GM18507 (cell line): Measurements from ENCODE around the gene PLOD3.
"Not testable (repeated sequence)": the region's sequence is repeated elsewhere in the genome, so short reads cannot be mapped to it uniquely, and the experiment has no call there.

Experiments
- DNase-seq: peaks from one replicate; pipeline ENCODE4 v3.0.0; 2011; ENCODE audit warnings: low read depth; ENCODE audit not compliant: insufficient read length; ENCODE audit errors: extremely low spot score
- FAIRE-seq: peaks from 2 replicates; lab custom pipeline; 2011; peaks lifted over from hg19 to GRCh38; lab: Jason Lieb, UNC

Gene PLOD3

DNA sequence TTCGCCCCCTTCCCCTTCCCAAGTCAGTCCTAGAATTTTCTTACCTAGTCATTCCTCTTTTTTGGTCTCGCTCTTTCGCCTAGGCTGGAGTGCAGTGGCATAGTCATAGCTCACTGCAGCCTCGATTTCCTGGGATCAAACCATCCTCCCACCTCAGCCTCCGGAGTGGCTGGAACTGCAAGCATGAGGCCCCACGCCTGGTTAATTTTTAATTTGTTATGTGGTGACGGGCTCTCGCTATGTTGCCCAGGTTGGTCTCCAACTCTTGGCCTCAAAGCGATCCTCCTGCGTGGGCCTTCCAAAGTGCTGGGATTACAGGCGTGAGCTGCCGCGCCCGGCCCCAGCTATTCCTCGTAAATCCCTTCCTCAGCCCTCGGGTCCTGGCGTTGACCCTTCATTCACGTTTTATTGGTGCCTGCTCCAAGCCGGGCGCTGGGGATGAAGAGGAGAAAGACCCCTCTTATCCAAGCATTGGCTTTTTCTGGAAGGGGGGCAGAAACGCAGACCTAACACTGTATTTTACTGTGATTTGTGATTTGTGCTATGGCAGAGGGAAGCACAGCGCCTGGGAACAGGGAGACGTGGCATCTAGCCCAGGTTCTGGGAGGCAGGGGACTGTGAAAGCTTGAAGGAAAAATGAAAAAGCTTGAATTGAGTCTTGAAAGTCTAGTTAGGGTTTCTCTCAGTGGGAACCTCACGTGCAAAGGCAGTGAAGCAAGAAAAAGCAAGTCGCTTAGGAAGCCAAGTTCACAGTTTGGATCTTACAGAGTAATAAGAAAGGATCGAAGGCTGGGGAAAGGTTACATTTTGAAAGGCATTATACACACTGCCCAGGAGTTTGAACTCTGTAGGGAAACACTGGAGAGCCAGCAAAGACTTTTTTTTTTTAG is 1.1 kb upstream of the PLOD3 start:
- DNase-seq (no peak), FAIRE-seq (no peak)

DNA sequence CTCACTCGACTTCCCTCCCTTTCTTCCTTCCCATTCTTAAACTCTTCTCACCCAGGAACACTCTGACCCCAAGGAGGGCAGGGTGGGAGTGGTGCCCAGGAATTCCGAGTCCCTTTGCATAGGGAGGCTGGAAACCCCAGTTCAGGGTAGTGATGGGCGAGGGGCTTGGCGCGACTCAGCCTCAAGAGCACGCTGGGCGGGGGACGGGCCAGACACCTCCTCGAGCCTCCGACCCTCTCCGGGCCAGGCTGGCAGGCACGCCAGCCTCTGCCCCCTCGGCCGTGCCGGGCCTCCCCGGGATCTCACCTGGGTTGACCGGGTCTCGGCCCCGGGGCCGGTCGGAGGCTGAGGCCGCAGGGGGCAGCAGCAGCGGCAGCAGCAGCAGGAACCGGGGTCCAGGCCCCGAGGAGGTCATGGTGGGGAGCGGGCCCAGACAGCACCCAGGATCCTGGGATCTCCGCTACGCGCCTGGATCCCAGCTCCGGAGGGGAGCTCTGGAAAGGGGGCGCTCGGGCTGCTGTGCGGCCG is 457 bp downstream of the PLOD3 start:
- DNase-seq (no peak), FAIRE-seq (no peak)

DNA sequence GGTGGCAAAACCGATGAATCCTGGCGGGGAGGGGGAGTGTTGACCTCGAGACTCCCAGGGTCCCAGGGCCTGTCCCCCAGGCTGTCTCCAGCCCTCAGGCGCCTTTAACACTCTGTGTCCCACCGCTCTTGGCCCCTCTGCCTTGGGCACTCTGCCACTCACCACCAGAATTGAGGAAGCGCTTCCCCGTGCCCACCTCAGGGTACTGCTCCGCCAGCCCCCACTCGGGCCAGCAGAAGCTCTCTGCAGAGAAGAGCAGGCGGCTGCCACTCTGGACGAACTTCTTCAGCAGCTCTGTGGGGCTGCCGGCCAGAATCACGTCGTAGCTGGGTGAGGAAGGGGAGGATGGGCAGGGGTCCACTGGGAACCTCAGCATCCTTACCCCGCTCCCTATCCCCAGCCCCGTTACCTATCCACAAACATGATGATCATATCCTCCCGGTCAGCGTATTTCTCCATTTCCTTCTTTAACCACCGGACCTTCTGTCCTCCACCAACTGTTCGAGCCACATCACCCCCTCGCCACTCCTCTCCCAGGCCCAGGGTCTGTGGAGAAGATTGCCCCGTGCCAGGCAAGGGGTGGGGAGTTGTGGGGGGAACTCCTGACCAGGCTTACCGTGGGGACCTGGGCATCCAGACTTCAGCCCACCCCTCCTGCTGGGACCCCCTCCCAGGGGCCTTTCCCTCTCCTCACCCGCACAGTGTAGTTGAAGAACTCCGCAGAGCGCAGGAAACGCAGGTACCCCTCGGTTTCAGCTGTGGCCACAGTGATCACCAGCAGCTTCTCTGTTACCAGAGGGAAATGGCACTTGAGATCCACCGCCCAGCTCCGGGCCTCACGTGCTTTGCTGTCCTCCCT is 1.2 kb downstream of the PLOD3 start:
- DNase-seq: no peak
- FAIRE-seq: no peak

DNA sequence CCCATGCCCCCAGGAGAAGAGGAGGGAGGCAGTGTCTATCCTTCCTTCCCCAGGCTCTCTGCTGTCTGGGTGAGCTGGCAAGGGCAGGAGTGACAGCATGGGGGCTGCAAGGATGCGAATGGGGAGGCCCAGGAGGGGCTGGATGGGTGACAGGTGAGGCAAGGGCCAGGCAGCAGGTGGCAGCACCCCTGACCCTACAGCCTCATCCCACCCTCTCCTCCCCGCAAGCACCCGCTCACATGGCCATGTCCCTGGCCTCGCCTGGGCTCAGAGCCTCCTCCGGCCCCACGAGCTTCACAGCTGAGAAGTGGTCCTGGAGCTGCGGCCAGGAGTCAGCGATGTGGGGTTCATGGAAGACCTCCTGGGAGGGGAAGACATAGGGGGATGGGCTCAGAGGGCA is 5.4 kb downstream of the PLOD3 start:
- no peak for FAIRE-seq
- DNase-seq: no peak

DNA sequence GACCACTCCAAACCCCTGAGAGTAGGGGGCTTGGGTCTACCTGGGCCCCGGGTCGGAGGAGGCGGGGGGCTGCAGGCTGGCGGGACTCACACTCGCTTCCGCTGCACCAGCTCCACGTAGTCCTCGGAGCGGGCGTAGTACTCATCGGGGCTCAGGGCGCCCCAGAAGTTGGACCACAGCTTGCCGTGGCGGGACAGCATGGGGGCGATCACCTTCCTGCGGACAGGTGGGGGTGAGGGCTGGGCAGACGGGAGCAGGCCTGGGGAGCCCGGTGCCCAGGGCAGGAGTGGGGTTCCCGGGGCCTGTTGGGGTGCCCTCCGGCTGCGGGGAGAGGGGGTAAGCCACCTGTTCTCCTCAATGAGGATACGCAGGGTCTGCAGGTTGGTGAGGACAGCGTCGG is 5.9 kb downstream of the PLOD3 start:
- FAIRE-seq: no peak
- DNase-seq: no peak

DNA sequence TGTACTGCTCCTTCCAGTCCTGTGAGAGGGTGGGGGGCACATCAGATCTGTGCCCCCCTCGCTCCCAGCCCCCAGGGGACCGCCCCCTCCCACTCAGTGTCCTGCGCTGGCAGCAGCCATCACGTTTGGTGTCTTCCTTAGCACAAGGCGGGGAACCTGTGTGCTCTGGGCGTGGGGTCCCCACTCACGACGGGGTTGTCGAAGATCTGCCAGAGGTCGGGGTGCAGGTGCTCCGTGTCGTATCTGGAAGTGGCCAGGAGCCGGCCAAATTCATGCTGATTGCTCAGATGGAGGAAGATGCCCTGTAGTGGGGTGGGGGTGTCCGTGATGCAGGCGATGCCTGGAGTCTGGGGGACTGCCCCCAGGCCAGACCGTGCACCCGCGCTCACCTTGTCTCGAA is 7.2 kb downstream of the PLOD3 start:
- no peak for DNase-seq
- FAIRE-seq: no peak

DNA sequence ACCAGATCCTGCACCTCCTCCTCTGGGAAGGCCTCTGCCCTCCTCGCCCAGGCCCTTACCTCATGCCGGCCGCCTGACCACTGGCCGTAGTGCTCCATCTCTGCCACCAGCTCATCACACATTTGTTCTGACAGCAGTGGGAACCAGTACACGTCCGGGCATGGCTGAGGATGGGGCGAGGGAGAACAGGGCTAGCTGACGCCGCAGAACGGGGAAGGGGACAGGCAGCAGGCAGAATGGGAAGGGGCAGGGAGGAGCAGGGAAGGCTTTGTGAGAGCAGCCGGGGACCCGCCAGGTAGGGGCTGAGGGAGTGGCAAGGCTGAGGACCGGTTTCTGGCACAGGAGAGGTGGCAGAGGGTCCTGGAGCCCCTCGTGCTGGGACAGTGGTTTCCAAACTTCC is 8.6 kb downstream of the PLOD3 start:
- DNase-seq: no peak
- no peak for FAIRE-seq

DNA sequence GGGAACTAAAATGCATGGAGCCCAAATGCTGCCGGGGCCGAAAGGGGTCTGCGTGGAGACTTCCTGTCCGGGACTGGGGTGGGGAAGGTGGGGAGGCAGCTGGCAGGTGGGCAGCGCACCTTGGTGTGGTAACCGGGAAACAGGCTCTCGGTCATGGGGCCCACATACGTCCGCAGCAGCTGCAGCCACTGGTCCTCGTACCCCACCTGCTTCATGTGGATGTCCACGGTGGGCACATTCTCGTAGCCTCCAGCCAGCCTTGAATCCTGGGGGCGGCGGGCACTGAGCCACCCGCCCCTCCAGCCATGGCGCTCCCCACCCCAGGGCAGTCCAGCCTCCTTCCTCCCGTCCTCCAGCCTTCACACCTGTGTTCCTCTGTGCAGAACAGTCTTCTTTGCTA is 9.9 kb downstream of the PLOD3 start:
- DNase-seq (no peak), FAIRE-seq (no peak)

DNA sequence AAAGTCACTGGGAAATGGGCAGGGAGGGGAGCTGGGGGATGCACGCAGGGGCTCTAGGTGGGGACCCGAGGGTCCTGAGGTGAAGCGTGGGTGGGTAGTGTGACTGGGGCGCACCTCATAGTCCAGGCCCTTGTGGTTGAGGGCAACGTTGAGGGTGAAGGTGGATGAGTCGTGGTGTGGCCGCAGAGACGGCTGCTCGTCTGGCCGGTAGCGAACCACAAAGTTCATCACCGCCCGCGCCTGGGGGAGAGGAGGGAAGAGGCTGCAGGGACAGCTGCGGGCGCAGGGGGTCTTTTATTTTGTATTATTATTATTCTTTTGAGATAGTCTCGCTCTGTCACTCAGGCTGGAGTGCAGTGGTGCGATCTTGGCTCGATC is 10.7 kb downstream of the PLOD3 start:
- FAIRE-seq (no peak), DNase-seq (no peak)

DNA sequence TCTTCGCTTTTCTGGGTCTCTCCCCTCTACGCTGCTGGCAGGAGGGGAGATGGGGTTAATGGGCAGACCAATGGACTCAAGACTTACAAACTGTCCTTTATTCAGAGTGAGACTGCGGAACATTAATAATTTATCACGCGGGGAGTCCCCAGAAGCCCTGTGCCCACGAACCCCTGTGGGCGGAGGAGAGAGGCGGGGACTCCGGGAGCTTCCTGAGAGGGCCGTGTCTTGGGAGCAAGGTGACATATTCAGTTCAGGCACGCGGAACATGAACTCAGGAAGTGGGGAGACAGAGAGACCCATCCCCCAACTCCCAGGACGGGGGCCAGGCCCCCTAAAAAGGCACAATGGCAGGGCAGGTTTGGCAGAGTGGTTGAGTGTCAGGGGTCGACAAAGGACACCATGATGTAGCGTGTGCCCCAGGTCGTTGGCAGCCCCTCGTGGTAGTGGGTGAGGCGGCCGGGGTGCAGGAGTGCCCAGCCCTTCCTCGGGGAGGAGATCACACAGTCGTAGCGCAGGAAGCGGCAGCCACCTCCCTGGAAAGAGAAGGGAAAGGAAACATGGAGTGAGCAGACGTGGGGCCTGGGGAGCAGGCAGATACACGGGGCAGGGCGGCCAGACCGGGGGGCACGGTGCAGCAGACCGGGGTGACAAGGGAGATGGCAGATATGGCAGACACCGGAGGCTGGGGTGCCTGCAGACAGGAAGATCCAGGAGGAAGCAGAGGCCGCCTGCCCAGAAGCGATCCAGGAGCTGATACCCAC is 11.3 kb downstream of the PLOD3 start:
- DNase-seq (no peak), FAIRE-seq (no peak)

DNA sequence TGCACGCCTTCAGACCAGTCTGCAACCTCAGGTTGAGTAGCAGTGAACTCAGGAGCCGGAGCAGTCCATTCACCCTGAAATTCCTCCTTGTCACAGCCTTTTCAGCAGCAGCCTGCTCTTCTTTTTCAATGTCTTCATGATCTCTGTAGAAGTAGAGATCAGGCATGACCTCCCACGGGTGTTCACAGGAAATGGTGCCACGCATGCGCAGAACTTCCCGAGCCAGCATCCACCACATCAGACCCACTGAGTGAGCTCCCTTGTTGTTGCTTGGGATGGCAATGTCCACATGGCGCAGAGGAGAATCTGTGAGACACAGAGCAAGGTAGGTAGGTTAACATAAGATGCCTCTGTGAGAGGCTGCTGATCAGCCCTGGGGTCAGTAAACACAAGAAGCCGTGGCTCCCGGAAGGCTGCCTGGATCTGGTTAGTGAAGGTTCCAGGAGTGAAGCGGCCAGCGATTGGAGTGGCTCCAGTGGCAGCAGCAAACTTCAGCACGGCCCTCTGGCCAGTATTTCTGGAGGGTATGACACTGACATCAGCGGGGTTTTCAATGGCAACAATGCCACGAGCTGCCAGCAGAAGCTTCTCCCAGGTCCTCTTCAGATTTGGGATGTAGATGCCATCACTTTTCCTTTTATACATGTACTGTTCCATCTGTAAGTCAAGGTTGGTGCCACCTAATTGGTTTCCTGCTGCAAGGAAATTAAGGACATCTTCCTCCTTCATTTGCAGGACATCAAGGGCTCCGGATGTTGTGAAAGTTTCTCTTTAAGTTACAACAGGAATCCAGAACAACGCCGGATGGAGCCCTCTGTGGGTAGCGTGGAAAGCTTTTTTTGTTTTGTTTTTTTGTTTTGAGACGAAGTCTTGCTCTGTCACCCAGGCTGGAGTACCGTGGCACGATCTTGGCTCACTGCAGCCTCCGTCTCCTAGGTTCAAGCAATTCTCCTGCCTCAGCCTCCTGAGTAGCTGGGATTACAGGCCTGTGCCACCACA is 13.3 kb downstream of the PLOD3 start:
- not testable (repeated sequence) for FAIRE-seq, DNase-seq

DNA sequence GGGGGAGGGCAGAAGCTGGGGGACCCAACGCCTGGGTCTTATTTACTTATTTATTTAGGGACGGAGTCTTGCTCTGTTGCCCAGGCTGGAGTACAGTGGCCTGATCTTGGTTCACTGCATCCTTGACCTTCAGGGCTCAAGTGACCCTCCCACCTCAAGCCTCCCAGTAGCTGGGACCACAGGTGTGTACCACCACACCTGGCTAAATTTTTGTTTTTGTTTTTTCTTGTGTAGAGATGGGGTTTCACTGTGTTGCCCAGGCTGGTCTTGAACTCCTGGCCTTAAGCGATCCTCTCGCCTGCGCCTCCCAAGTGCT is 14.8 kb downstream of the PLOD3 start:
- FAIRE-seq: no peak
- DNase-seq: no peak

DNA sequence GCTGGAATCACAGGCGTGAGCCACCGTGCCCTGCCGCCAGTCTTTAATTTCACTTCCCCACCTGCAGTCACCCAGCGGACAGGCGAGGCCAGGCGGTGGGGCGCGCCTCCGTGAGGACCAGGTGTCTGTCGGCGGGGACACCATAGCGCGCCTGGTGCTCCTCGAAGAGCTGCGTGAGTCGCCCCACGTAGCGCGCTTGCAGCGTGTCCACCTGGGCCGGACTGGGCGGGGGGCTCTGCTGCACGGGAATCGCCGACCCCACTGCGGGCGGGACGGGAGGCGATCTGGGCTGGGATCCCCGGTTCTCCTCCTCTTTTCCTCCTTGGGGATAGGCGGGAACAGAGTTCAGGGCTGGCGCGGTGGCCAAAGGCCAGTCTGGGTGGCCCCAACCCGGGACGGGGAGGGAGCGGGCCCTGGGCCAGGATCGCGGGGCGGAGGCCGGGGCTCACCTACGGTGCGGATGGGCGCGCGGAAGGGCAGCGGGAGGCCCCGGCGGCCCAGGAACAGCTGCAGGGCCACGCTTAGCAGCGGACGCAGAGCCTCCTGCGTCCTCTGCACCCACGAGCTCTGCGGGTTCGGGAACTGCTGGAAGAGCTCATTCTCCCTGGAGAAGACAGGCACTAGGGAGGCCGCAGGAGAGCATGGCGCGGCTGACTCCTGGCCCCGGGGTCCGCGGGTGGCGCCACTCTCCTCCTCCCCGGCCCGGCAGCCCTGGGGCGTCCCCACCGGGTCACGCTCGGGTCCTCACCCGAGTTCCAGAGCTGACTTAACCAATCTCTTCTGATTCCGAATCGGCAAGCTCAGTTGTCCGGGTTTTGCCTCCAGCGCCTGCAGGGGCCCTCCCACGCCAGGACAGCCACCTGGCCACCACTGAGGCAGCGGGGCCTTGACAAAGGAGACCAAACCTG is 15.4 kb downstream of the PLOD3 start:
- FAIRE-seq (no peak), DNase-seq (no peak)

DNA sequence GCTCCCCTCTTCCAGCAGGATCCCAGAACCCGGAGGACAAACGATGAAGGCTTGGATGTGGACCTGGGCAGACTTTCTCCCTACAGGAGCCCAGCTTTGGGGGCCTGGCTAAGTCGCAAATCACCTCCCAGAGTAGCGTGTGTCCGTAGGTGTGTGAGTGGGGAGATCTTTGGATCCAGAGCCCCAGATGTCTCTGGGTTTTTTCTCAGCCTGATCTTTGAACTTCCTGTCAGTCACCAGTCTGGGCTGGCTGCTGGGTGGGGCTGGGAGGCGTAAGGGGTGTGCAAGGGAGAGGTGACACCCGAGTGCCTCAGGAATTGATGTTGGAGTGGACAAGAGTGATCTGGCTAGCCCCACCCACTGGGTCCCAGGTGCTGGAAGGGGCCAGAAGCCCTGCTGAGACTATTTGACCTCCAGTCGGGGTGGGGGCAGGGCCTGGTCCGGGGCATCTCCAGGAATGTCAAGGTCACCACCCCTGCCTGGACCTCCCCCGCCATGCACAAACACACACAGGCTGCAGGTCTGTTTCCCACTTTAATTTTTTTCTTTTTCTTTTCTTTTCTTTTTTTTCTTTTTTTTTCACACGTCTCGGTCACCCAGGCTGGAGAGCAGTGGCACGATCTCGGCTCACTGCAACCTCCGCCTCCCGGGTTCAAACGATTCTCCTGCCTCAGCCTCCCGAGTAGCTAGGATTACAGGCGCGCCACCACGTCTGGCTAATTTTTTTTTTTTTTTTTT is 16.4 kb downstream of the PLOD3 start, which contains the start of gene MOGAT3:
Gene MOGAT3, minus strand, starts transcription at position 175 of the 738 bp plus-strand sequence. CDS start 182 bp downstream, outside the sequence.
- FAIRE-seq: no peak
- no peak for DNase-seq

DNA sequence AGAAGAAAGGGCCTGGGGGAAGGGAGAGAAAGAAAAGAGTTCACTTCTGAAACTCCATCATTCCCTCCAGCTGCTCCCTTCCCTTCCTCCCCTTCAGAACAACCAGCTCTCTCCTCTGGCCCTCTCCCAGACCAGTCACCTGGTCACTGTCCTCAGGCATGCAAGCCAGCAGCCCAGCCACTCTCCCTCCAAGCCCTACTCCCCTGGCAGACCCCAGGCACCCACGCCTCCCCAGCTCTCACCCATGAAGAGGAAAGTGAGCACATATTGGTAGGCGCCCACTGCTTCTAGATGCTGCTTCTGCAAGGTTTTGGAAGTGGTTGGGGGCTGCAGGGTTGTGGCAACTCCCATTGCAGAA is 16.9 kb downstream of the PLOD3 start:
- DNase-seq (no peak), FAIRE-seq (no peak)

DNA sequence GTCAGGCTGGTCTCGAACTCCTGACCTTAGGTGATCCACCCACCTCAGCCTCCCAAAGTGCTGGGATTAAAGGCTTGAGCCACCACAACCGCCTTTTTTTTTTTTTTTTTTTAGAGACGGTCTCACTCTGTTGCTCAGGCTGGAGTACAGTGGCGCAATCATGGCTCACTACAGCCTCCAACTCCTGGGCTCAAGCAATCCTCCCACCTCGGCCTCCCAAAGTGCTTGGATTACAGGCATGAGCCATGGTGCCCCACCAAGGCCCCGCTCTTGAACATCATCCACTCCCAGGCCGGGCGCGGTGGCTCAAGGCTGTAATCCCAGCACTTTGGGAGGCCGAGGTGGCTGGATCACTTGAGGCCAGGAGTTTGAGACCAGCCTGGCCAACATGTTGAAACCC is 17.9 kb downstream of the PLOD3 start:
- DNase-seq, FAIRE-seq: not testable (repeated sequence)

DNA sequence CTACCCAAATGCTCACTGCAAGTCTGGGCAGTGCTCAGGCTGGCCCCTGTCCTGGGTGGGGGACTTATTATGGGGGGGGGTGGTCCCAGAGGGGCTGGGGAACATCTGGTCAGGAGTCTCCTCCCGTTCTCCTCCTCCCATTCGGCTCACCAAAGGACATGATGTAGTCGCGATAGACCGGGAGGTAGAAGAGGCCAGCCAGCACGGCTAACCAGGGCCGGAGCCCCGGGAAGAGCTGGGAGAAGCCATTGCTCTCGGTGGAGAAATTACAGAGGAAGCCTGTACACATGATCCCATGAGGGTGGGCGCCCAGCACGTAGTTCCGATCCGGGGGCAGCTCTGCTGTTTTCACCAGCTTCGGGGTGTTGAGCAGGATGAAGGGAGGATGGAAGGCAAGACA is 18.9 kb downstream of the PLOD3 start:
- DNase-seq: no peak
- no peak for FAIRE-seq
